Tibial nerve (tissue), 4 donors: ENCODE results near the gene RGL4.

Source experiments
- EP300 ChIP-seq, 2 donors: sonication (generic); formaldehyde crosslinking; IDR thresholded peaks; one replicate each; pipeline ENCODE4 v1.6.1; 2017; ENCODE audit warnings: antibody characterized with exemption in 2 of 2, mild to moderate bottlenecking in 1 of 2
- POLR2A ChIP-seq, 2 donors: fragments of 450-650 bp; IDR thresholded peaks; one replicate each; pipeline ENCODE4 v1.6.1; 2017; ENCODE audit warnings: antibody characterized with exemption in 2 of 2, mild to moderate bottlenecking in 2 of 2, moderate library complexity in 2 of 2
- TF ChIP-seq, protein P1 (sequence below), 5 experiments: fragments of 200-600 bp in 3 of 5; fragments of 450-650 bp in 2 of 5; sonication (generic) in 3 of 5; IDR thresholded peaks; one replicate each; pipeline ENCODE4 v1.5.1; 2016 to 2019; ENCODE audit warnings: antibody characterized with exemption in 5 of 5, mild to moderate bottlenecking in 3 of 5, moderate library complexity in 2 of 5

DNA sequence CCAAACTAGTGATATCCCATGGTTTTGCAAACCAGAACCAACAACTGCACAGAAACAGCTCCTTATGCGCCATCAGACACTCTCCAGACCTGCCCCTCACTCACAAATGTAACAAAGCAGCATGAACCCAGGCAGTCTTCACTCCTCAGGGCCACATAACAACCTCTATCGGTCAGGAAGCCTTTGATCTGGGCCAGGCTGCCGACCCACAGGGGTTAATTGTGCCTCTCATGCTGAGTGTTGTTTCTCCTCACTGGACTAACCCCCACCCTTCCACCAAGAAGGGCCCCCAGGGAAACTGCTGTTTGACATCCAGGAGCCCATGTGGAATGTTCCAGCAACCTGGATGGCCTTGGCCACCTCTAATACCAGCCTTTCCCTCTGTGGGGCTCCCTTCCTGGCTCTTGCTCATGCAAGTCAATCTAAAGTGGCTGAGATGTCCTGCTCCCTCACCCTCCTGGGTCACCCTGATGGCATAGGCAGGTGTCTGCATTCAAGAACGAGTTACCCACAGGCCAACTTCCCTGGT, 7.9 kb upstream of the RGL4 start:
- TF ChIP-seq, protein P1, sequence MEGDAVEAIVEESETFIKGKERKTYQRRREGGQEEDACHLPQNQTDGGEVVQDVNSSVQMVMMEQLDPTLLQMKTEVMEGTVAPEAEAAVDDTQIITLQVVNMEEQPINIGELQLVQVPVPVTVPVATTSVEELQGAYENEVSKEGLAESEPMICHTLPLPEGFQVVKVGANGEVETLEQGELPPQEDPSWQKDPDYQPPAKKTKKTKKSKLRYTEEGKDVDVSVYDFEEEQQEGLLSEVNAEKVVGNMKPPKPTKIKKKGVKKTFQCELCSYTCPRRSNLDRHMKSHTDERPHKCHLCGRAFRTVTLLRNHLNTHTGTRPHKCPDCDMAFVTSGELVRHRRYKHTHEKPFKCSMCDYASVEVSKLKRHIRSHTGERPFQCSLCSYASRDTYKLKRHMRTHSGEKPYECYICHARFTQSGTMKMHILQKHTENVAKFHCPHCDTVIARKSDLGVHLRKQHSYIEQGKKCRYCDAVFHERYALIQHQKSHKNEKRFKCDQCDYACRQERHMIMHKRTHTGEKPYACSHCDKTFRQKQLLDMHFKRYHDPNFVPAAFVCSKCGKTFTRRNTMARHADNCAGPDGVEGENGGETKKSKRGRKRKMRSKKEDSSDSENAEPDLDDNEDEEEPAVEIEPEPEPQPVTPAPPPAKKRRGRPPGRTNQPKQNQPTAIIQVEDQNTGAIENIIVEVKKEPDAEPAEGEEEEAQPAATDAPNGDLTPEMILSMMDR (IDR thresholded peaks at IDR 0.05): no peak
- TF ChIP-seq EP300 (IDR thresholded peaks at IDR 0.05): no peak
- TF ChIP-seq POLR2A (IDR thresholded peaks at IDR 0.05): no peak
